Neutrophil (primary cell): ENCODE measurements around the gene NOP56.
"Not testable (repeated sequence)": the region's sequence is repeated elsewhere in the genome, so short reads cannot be mapped to it uniquely, and the experiment has no call there.

Experiments used
- H3K27ac ChIP-seq: fragments of 200-600 bp; sonication (generic); 2 replicates; pipeline ENCODE4 v1.5.1; 2016; ENCODE audit warnings: mild to moderate bottlenecking, moderate library complexity
- H3K27me3 ChIP-seq: fragments of 200-600 bp; sonication (generic); 2 replicates; pipeline ENCODE4 v1.6.0; 2016; ENCODE audit warnings: mild to moderate bottlenecking
- H3K36me3 ChIP-seq: fragments of 200-600 bp; sonication (generic); 2 replicates; pipeline ENCODE4 v1.5.1; 2017
- H3K4me1 ChIP-seq, 2 experiments: fragments of 200-600 bp in 1 of 2; sonication (generic) in 1 of 2; 1 replicate in 1 of 2; 2 replicates in 1 of 2; pipeline versions ENCODE4 v1.5.1 to v1.6.1; 2013 to 2016; ENCODE audit warnings: low read depth in 1 of 2, low read length in 1 of 2, mild to moderate bottlenecking in 1 of 2, moderate library complexity in 1 of 2; ENCODE audit not compliant: control insufficient read depth in 1 of 2, insufficient read depth in 1 of 2
- H3K4me3 ChIP-seq, 2 experiments: fragments of 200-600 bp in 1 of 2; sonication (generic) in 1 of 2; 1 replicate in 1 of 2; 2 replicates in 1 of 2; pipeline ENCODE4 v1.5.1; 2013 to 2016; ENCODE audit warnings: low read depth in 1 of 2, low read length in 1 of 2, mild to moderate bottlenecking in 1 of 2, moderate library complexity in 1 of 2
- H3K9me3 ChIP-seq: fragments of 200-600 bp; sonication (generic); 2 replicates; pipeline ENCODE4 v1.5.1; 2016
- TF ChIP-seq, protein P1 (sequence below): fragments of 200-600 bp; sonication (generic); IDR thresholded peaks from 2 replicates; pipeline ENCODE4 v1.5.1; 2016; ENCODE audit warnings: antibody characterized with exemption

NOP56 gene

GRCh38 chr20:2692886-2693285 is 40.5 kb downstream of the NOP56 start:
- Histone ChIP-seq H3K4me1 (peaks cover 12 to 15% of the 10 kb centered on the region in 2 experiments), H3K9me3 (no peaks in the 10 kb centered on the region), H3K4me3 (no peak overlapping the region), H3K27ac (no peak overlapping the region), H3K27me3 (peaks cover 97% of the 10 kb centered on the region), H3K36me3 (no peaks in the 10 kb centered on the region)
- TF ChIP-seq, protein P1, sequence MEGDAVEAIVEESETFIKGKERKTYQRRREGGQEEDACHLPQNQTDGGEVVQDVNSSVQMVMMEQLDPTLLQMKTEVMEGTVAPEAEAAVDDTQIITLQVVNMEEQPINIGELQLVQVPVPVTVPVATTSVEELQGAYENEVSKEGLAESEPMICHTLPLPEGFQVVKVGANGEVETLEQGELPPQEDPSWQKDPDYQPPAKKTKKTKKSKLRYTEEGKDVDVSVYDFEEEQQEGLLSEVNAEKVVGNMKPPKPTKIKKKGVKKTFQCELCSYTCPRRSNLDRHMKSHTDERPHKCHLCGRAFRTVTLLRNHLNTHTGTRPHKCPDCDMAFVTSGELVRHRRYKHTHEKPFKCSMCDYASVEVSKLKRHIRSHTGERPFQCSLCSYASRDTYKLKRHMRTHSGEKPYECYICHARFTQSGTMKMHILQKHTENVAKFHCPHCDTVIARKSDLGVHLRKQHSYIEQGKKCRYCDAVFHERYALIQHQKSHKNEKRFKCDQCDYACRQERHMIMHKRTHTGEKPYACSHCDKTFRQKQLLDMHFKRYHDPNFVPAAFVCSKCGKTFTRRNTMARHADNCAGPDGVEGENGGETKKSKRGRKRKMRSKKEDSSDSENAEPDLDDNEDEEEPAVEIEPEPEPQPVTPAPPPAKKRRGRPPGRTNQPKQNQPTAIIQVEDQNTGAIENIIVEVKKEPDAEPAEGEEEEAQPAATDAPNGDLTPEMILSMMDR: no peak

GRCh38 chr20:2693286-2694007 is 41.0 kb downstream of the NOP56 start:
- Histone ChIP-seq H3K27me3 (peaks cover 97% of the 10 kb centered on the region), H3K4me1 (peaks cover 9 to 12% of the 10 kb centered on the region in 2 experiments), H3K9me3 (no peaks in the 10 kb centered on the region), H3K4me3 (no peak overlapping the region), H3K36me3 (no peaks in the 10 kb centered on the region), H3K27ac (no peak overlapping the region)
- TF ChIP-seq, protein P1: no peak

DNA sequence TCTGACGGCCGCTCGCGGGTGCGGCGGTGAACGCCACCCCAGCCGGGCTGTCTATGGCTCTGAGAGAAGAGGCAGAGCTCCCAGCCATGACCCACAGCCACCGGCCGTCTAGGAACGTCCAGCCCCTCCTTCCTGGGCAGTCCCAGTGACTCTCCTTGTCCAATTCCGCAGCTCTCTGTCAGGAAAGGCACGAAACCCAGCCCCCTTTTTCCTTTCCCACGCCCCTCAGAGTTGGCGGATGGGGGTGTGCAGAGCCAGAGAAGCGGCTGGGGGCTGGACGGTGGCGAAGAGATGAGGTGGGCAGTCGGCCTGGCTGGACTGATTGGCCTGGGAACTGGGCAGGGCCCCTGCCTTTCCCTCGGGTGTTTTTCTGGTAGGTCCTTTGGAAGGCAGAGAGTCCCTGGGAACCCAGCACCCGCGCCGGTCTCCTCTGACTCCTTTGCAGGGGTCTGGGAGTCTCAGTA is 41.6 kb downstream of the NOP56 start:
- no peaks in the 10 kb centered on the region for H3K9me3 ChIP-seq
- H3K27me3 ChIP-seq: peaks cover 97% of the 10 kb centered on the region
- H3K4me1 ChIP-seq: peaks cover 9 to 12% of the 10 kb centered on the region in 2 experiments
- H3K27ac ChIP-seq: no peak overlapping the region
- no peak overlapping the region for H3K4me3 ChIP-seq
- no peaks in the 10 kb centered on the region for H3K36me3 ChIP-seq
- TF ChIP-seq, protein P1: no peak

GRCh38 chr20:2694519-2694918 is 42.1 kb downstream of the NOP56 start:
- Histone ChIP-seq H3K36me3 (no peaks in the 10 kb centered on the region), H3K27ac (no peak overlapping the region), H3K9me3 (no peaks in the 10 kb centered on the region), H3K4me1 (peaks cover 9 to 12% of the 10 kb centered on the region in 2 experiments), H3K27me3 (peaks cover 97% of the 10 kb centered on the region), H3K4me3 (no peak overlapping the region)
- TF ChIP-seq, protein P1: no peak

- Histone ChIP-seq H3K36me3 (no peaks in the 10 kb centered on the region), H3K4me3 (no peak overlapping the region), H3K27ac (no peak overlapping the region), H3K9me3 (no peaks in the 10 kb centered on the region), H3K4me1 (peaks cover 9 to 12% of the 10 kb centered on the region in 2 experiments), H3K27me3 (peaks cover 94% of the 10 kb centered on the region)
- TF ChIP-seq, protein P1: no peak
These were observed 43.0 kb downstream of the NOP56 start for GRCh38 chr20:2695206-2695983.

- Histone ChIP-seq H3K27me3 (peaks cover 91% of the 10 kb centered on the region), H3K4me1 (peaks cover 9 to 12% of the 10 kb centered on the region in 2 experiments)
- not testable (repeated sequence) for H3K9me3 ChIP-seq, H3K27ac ChIP-seq, H3K36me3 ChIP-seq, H3K4me3 ChIP-seq
These were observed 43.6 kb downstream of the NOP56 start for GRCh38 chr20:2695984-2696525.
